ENCODE data around the gene BAG3.
"Not testable (repeated sequence)": the region's sequence is repeated elsewhere in the genome, so short reads cannot be mapped to it uniquely, and the experiment has no call there.

Gene BAG3

DNA sequence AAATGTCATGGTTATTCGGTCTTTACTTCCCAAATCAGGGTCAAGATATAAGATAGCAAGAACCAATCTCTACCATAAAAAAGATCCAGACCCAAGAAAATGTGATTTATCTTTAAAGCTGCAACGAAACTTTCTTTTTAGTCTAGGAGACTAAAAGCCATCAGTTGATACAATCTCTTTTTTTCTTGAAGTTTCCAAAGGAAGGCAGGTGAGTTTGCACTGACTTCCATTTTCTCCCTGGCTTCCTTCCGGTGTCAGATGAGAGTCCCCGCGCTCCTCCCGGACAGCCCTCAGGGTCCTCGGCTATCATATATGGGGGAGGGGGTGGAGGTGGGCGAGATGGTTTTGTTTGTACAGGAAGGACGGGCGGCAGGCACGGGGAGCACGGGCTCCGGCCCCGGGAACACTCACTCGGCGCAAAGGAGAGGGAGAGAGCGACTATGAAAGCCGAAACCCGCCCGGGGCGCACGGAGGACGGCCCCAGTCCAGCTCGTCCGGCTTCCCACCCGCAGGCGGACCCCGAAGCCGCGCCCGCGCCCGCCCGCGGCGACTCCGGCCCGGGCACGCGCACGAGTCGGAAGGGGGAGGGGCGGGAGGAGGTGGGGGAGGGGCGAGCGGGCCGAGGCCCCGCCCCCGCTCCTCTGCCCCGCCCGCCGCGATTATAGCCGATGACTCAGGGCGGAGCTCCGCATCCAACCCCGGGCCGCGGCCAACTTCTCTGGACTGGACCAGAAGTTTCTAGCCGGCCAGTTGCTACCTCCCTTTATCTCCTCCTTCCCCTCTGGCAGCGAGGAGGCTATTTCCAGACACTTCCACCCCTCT lies at the start of gene BAG3:
Gene BAG3, plus strand, starts transcription at position 689 of the 822 bp plus-strand sequence. CDS start 296 bp downstream, outside the sequence.
- DNase-seq = peak; percentile 66

DNA sequence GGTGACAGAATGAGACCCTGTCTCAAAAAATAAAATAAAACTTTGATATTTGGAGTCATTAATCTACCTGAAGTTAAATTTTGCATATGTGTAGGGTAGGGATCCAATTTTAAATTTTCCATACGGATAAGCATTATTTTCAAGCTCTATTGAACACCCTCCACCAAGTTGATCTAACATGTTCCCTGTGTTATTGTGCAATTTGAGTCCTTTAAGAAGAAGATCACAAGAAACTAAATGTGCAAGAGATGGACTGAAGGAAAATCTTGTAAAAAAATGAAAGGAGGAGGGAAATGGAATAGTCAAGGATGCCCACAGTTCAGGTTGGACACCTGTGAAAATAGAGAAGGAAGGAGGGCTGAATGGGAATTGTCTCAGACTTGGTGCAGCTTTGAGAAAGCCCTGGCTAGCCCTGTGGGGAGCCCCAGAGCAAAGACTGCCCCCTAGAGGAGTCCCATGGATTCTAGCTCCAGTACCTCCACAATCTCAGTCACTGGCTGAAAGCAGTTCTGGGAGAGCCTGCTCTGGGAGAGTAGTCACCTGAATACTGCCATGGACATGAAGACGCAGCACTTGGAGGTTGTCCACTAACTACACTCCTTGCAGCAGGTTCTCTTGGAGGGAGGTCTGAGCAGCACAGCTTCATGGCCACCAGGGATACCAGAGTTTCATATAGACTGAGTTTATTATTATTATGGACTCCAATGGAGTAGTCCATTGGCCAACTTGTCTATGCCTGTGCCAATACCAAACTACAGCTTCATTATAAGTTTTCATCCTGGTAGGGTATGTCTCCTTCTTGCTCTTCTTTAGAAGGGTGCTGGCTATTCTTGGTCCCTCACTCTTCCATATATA lies 48.7 kb upstream of the BAG3 start:
- DNase-seq = no peak

DNA sequence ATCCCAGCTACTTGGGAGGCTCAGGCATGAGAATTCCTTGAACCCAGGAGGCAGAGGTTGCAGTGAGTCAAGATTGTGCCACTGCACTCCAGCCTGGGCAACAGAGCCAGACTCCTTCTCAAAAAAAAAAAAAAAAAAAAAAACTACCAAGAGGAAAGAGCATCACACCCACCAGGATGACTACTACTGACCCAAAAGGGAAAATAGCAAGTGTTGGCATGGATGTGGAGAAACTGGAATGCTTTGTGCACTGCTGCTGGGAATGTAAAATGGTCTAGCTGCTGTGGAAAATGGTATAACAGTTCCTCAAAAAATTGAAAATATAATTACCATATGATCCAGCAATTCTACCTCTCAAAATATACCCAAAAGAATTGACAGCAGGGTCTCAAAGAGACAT lies 46.7 kb upstream of the BAG3 start:
- no peak for DNase-seq

DNA sequence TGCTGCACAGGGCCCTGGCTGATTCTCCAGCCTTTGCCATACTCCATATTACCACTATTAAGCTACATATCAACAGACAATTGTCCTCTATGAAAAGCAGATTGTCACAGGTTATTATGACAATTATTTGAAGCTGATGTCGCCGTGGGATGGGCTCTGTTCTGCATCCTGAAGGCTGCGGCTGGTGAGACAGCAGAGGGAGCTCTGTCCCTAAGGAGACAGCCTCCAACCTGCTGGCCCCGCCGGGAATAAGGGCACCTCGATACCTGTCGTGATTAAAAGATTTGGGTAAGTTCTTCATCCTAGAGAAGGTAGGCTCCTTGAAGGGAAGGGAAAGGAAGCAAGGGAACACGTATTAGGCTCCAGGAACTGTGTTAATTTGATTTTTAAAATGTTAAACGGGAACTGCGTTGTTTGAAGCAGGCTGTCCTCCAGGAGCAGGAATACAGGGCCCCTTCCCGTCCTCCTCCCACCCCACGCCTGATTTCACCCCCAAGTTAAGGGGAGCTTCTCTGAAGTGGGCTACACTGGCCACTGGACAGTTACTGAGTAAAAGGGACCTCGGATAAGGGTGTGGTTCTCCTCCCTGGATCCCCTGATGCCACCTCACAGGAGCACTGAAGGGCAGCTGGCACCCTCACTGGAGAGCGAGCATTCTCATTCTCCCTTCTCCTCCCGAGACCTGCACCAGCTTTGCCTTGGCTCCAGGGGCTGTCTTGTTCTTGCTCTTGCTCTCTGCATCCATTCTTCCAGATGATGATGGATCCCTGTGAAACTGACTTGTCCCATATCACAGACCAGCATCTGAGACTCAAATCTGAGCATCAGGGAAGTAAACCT lies 42.6 kb upstream of the BAG3 start:
- peak; percentile 8 for DNase-seq

DNA sequence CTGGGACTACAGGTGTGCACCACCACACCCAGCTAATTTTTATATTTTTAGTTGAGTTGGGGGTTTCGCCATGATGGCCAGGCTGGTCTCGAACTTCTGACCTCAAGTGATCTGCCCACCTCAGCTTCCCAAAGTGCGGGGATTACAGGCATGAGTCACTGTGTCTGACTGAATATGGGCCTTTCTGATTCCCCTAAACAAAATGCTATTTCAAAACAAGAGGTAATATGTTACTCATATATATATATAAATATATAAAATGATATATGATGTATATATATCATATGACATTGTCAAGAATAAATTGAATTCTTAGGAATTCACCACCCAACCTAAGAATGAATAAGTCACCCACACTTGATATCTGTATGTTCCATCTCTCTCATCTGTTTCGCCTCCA lies 41.7 kb upstream of the BAG3 start:
- DNase-seq = no peak

DNA sequence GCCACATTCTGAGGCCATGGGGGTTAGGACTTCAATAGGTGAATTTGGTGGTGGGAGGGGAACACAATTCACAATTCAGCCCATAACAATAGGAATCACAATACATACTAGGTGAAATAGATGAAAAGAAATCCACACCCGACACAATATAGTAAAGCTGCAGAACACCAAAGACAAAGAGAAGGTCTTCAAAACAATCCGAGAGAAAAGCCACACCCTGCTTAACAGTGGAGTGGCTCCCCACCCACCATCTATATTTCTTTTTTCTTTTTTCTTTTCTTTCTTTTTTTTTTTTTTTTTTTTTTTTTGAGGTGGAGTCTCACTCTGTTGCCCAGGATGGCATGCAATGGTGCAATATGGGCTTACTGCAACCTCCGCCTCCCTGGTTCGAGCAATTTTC lies 39.7 kb upstream of the BAG3 start:
- DNase-seq = no peak

DNA sequence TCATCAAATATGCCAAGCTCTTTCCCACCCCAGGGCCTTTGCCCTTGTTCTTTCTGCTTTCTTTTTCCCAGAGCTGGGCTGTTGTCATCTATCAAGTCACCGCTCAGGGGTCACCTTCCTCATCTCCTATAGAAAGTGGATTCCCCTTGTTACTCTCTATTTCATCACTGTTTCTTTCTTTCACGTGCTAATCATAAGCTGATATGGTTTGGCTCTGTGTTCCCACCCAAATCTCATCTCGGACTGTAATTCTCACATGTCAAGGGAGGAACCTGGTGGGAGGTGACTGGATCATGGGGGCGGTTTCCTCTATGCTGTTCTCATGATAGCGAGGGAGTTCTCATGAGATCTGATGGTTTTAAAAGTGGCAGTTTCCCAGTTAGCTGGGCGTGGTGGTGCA lies 37.4 kb upstream of the BAG3 start:
- no peak for DNase-seq

DNA sequence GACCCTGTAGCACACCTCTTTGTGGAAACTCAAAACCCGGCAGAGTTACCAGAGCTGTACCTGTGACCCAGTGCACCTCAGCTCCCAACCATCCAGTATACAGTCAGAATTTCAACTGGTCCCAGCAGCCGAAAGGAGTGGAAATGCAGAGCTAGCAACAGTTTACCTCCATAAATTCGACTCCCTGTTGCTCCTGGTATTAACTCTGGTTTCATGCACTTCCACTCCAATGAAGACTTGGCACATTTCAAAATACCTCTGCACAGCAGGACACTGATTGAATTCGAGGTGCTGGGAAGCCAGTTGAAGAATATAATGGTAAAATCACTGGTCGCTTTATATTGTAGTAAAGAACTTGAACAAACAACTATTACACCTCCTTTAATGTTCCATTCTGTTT lies 36.5 kb upstream of the BAG3 start:
- DNase-seq = no peak

DNA sequence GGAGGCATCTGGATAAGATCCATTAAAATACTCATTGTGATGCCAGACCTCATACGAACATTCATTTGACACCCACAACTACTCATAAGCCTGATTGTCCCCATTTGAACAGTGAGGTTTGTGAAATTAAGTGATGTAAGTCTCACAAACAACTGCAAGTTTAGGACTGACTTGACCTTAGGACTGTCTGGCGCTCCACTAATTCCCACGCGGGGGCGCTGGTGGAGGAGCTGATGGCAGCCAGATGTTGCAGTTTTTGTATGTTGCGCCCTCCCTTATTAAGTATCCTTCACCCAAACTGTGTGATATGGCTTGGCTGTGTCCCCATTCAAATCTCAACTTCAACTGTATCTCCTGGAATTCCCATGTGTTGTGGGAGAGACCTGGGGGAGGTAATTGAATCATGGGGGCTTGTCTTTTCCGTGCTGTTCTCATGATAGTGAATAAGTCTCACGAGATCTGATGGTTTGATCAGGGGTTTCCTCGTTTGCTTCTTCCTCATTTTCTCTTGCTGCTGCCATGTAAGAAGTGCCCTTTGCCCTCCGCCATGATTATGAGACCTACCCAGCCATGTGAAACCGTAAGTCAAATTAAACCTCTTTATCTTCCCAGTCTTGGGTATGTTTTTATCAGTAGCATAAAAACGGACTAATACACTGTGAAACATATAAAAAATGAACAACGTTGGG lies 34.2 kb upstream of the BAG3 start:
- no peak for DNase-seq

DNA sequence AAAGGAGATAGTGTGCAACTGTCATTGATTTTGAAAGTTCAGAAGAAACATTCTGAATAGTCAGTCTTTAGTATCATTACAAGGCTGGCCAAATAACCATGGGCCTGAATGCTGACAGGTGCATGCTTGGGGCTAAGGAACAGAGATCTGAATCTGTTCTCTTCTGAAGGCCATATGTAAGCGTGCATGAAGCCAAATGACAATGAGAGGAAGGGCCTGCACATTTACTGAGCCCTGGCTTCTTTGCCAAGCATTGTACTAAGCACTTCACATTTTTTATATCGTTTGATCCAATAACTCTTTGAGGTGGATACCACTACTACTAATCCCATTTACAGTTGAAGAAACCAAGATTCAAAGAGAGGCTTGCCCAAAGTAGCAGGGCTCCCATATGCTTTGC lies 32.0 kb upstream of the BAG3 start:
- DNase-seq = no peak

DNA sequence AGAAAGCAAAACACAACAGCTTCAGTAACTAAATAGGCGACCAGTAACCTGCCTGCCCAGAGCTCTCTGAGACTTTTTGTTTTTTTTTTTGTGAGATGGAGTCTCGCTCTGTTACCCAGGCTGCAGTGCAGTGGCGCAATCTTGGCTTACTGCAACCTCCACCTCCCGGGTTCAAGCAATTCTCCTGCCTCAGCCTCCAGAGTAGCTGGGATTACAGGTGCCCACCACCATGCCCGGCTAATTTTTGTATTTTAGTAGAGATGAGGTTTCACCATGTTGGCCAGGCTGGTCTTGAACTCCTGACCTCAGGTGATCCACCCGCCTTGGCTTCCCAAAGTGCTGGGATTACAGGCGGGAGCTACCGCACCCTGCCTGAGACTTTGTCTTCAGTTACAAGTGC lies 31.4 kb upstream of the BAG3 start:
- not testable (repeated sequence) for DNase-seq

DNA sequence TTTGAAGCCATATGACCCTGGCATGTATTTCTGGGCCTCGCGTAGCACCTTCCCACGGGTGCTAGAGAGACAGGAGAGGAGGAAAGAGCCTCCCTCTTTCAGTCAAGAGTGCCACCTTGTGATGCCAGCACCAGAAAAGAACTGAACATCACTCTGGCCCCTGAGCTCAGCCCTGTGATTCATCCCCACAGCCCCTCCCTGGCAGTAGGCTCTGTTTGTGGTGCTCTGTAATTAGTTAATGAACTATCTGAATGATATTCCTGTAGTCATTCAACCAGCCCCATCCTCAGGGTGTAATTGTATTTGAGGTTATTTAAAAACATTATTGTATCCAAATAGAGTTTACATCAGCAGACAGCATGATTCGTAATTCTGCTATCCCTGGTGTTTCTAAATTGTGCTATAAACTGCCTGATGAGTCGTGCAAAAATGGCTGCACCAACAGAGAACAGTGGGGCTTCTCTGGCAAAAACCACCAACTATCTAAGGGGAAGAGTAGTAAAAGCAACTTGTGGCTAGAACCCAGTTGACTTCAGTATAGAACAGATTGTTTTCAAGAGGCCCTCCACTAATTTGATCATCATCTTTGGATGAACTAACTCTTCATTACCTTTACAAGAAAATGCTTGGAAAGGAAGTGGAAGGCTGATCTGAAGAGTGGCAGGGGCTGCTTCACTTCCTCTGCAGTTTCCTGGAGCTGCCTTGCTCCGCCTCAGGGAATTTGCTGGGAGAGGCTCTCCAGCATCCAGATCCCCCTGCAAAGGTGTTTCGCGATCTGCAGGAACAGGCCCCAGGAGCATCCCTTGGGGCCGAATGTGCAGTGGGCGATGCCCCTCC lies 30.7 kb upstream of the BAG3 start:
- no peak for DNase-seq

DNA sequence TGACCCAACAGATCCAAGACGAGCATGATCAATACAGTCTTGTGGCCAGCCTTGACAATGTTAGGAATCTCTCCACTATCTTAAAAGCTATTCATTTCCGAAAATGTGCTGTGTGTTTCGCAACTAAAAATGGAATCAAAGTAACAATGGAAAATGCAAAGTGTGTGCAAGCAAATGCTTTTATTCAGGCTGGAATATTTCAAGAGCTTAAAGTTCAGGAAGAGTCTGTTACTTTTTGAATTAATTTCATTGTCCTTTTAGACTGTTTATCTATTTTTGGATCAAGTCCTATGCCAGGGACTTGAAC lies 30.1 kb upstream of the BAG3 start:
- no peak for DNase-seq

DNA sequence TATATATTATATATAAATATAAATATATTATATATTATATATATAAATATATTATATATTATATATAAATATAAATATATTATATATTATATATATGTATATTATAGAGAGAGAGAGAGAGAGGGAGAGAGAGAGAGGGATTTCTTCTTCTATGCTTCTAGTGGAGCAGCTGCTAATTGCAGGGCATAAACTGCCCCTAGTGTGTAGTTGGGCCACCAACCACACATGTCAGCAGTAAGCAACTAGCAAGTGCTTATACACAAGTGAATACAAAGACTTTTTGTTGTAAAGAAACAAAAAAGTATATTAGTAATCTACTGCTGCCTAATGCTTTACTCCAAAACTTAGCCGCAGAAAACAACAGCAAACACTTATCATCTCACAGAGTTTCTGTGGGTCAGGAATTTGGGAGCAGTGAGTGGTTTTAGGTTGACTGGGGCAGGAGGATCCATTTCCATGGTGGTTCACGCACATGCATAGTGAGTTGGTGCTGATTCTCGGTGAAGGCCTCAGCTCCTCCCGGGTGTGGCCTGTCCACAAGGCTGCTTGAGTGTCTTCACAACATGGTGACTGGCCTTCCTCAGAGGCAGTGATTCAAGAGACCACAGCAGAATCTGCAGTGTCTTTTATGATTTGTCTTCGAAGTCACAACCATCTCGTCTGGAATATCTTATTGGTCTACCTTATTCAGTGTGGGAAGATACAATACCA lies 25.5 kb upstream of the BAG3 start:
- DNase-seq = no peak

DNA sequence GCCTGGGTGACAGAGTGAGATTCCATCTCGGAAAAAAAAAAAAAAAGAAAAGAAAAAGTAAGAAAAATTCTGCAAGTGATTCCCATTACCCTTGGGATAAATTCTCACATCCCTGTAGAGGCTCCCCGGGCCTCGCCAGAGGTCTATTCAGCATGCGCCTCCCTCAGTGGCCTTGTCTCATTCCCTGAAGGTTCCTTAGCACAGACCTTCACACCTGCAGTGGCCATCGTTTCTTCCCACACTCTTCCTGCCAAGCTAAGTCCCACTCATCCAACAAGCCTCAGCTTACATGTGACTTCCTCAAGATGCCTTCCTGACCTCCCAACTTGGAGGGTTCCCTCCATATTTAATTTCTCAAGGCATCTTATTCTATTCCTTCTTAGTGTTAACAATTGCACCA lies 20.9 kb upstream of the BAG3 start:
- no peak for DNase-seq

DNA sequence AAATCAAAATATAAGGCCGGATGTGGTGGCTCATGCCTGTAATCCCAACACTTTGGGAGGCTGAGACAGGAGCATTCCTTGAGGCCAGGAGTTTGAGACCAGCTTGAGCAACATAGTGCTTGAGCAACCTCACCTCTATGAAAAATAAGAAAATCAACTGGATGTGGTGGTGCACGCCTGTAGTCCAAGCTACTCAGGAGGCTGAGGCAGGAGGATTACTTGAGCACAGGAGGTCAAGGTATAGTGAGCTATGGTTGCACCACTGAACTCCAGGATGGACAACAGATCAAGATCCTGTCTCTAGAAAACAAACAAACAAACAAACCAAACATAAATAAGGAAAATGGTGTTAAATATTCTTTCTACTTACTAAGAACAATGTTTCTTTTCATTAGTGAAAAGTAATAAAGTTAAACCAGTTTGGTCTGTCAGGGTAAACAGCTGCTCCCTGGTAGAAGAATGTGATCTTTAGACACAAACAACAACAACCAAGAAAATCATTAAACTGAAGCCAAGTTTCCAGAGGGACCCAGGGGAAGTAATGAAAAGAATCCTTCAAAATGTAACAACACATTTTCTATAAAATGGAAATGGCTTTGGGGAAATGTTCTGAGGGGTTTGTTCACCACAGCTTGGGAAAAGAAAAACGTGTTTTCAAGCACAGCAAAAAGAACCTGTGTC lies 17.5 kb upstream of the BAG3 start:
- DNase-seq = no peak

DNA sequence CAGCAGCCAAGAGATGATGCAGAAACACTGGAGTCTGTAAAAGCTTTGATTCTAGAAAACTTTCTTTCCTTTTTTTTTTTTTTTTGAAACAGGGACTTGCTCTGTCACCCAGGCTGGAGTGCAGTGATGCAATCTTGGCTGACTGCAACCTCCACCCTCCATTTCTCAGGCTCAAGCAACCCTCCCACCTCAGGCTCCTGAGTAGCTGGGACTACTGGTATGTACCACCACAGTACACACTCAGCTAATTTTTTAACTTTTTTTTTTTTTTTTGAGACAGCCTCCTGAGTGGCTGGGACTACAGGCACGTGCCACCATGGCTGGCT lies 17.0 kb upstream of the BAG3 start:
- no peak for DNase-seq

DNA sequence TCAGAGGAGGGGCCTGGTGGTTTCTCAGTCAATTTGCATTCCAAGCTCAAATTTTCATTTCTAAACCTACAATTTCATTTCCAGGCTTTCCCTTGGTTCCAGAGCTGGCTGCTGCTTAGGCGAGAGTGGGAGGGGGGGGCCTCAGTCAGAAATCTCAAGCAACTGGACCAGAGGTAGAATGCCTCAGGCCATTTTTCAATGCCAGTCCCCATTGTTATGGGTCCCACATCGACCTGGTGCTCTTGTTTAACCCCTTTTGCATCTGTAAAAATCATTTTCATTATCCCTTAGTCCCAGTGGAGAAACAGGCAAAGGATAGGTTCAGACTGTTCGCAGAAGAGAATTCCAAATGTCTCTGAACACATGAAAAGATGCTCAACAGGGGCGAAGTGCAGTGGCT lies 13.5 kb upstream of the BAG3 start:
- DNase-seq = no peak

DNA sequence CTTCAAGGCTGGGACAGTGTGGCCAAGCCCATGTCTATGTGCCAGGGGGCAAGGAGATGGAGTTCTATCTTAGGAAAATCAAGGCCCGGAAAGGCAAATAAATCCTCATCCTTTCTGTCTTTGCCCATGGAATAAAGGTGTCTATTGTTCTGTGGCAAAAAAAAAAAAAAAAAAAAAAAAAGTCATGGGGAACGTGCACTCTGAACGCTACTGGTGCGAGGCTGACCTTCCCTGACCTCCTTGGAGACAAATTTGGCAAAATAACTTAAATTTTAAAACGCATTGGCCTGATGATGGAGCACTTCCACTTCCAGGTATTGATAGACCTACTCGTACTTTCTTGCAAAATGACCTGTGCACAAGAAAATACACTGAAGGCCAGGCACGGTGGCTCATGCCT lies 12.2 kb upstream of the BAG3 start:
- no peak for DNase-seq

DNA sequence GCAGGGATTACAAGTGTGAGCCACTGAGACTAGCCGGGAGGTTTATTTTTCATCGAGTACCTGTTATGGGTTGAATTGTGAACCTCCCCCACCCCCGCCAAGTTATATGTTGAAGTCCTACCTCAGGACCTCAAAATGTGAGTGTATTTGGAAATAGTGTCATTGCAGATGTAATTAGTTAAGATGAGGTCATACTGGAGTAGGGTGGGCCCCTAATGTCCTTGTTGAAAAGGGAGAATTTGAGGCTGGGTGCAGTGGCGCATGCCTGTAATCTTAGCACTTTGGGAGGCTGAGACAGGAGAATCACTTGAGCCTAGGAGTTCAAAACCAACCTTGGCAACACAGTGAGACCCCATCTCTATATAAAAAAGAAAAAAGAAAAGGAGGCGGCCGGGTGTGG lies 10.8 kb upstream of the BAG3 start:
- no peak for DNase-seq
